Endothelial cell of umbilical vein (primary cell): ENCODE results near the gene RAB14. TPM values are rescaled to one million over a fixed set of nuclear protein-coding genes. Genes with fewer than 3 reads are reported as not detected.

Source experiments
- BruUV-seq: library from RNA; stranded (reverse); fragments of 400-500 nt; replicated peaks from 2 replicates; lab custom pipeline; 2021; lab: Mats Ljungman, UMichigan
- CTCF ChIA-PET: fragments of 300-600, 350-600 bp; sonication (Branson Sonifier 250); formaldehyde crosslinking; loops from one replicate; lab custom pipeline; 2021; ENCODE audit warnings: antibody characterized with exemption, inconsistent platforms; lab: Charles Lee
- POLR2A ChIA-PET: fragments of 300-600, 350-600 bp; sonication (Branson Sonifier 250); formaldehyde crosslinking; loops from one replicate; lab custom pipeline; 2021; ENCODE audit warnings: antibody characterized with exemption, inconsistent platforms; lab: Charles Lee
- DNase-seq: peaks from one replicate; pipeline ENCODE4 v3.0.0-alpha.2; 2011; ENCODE audit warnings: low read depth, low spot score
- FAIRE-seq: peaks from 2 replicates; lab custom pipeline; 2011; peaks lifted over from hg19 to GRCh38; lab: Jason Lieb, UNC
- H2AFZ ChIP-seq: 2 replicates; pipeline ENCODE4 v1.6.0; 2012; ENCODE audit warnings: low read depth, low read length, control low read depth, inconsistent platforms
- H3K27ac ChIP-seq: 2 replicates; pipeline ENCODE4 v1.5.1; 2011; ENCODE audit warnings: low read depth, mild to moderate bottlenecking, control low read depth, low read length, moderate library complexity; ENCODE audit not compliant: insufficient read depth
- H3K27me3 ChIP-seq, 2 experiments: 2 replicates each; pipeline versions ENCODE4 v1.6.0 to v1.6.1; 2011; ENCODE audit warnings: low read length in 2 of 2, mixed read lengths in 1 of 2; ENCODE audit not compliant: control insufficient read depth in 2 of 2, insufficient read depth in 2 of 2
- H3K36me3 ChIP-seq, 2 experiments: 2 replicates in 1 of 2; 3 replicates in 1 of 2; pipeline ENCODE4 v1.5.1; 2011; ENCODE audit warnings: low read length in 2 of 2, mild to moderate bottlenecking in 1 of 2, moderate library complexity in 1 of 2; ENCODE audit not compliant: control insufficient read depth in 2 of 2, insufficient read depth in 2 of 2; ENCODE audit errors: extremely low read depth in 1 of 2
- H3K4me1 ChIP-seq: 3 replicates; pipeline ENCODE4 v1.5.1; 2011; ENCODE audit warnings: mild to moderate bottlenecking, low read length; ENCODE audit not compliant: control insufficient read depth, insufficient read depth; ENCODE audit errors: extremely low read depth
- H3K4me2 ChIP-seq: 2 replicates; pipeline ENCODE4 v1.6.1; 2011; ENCODE audit warnings: low read length, control low read depth, mixed read lengths; ENCODE audit not compliant: insufficient read depth
- H3K4me3 ChIP-seq, 3 experiments: fragments of 200-600 bp in 1 of 3; sonication (generic), shearing (Covaris generic) in 1 of 3; replicated peaks in 1 of 3; 2 replicates each; pipeline ENCODE4 v1.5.1; 2011 to 2016; ENCODE audit warnings: control low read depth in 3 of 3, low read length in 3 of 3, mild to moderate bottlenecking in 2 of 3, inconsistent platforms in 1 of 3, low read depth in 1 of 3, moderate library complexity in 1 of 3; ENCODE audit not compliant: insufficient read depth in 1 of 3
- H3K79me2 ChIP-seq: 2 replicates; pipeline ENCODE4 v1.6.0; 2012; ENCODE audit warnings: low read length, inconsistent platforms; ENCODE audit not compliant: control insufficient read depth, insufficient read depth
- H3K9ac ChIP-seq: replicated peaks from 2 replicates; pipeline ENCODE3; 2011; ENCODE audit warnings: low read length, control low read depth; ENCODE audit not compliant: insufficient read depth; ENCODE audit errors: extremely low read depth
- H3K9me1 ChIP-seq: replicated peaks from 3 replicates; pipeline ENCODE4 v1.6.0; 2011; ENCODE audit warnings: mild to moderate bottlenecking, low read length; ENCODE audit not compliant: control insufficient read depth, insufficient read depth; ENCODE audit errors: extremely low read depth
- H3K9me3 ChIP-seq: replicated peaks from 2 replicates; pipeline ENCODE4 v1.5.1; 2012; ENCODE audit warnings: low read length, inconsistent platforms; ENCODE audit not compliant: control insufficient read depth, insufficient read depth
- H4K20me1 ChIP-seq: replicated peaks from 2 replicates; pipeline ENCODE3; 2011; ENCODE audit warnings: mild to moderate bottlenecking, low read length; ENCODE audit not compliant: control insufficient read depth, insufficient read depth; ENCODE audit errors: extremely low read depth
- CTCF ChIP-seq, 2 donors: IDR thresholded peaks; 1 replicate in 1 of 2; 2 replicates in 1 of 2; pipeline ENCODE4 v1.5.1; 2011; ENCODE audit warnings: low read length in 2 of 2, mild to moderate bottlenecking in 2 of 2, moderate library complexity in 2 of 2, control low read depth in 1 of 2, inconsistent platforms in 1 of 2, low read depth in 1 of 2; ENCODE audit not compliant: insufficient read depth in 1 of 2; ENCODE audit errors: extremely low read depth in 1 of 2
- EZH2 ChIP-seq: IDR thresholded peaks from 2 replicates; pipeline ENCODE4 v1.6.1; 2012; ENCODE audit warnings: borderline replicate concordance, low read depth, mild to moderate bottlenecking, moderate library complexity, low read length, inconsistent platforms; ENCODE audit not compliant: severe bottlenecking
- FOS ChIP-seq: IDR thresholded peaks from 2 replicates; pipeline ENCODE4 v1.6.1; 2011; ENCODE audit warnings: mild to moderate bottlenecking, low read length, moderate library complexity, borderline replicate concordance; ENCODE audit not compliant: insufficient read depth
- GATA2 ChIP-seq: IDR thresholded peaks from 2 replicates; pipeline ENCODE4 v1.7.0; 2011; ENCODE audit warnings: low read depth, mild to moderate bottlenecking, moderate library complexity, mixed read lengths, low read length; ENCODE audit not compliant: insufficient read length, insufficient read depth
- JUN ChIP-seq: IDR thresholded peaks from 2 replicates; pipeline ENCODE4 v1.6.1; 2011; ENCODE audit warnings: borderline replicate concordance, low read depth; ENCODE audit not compliant: insufficient read length, insufficient read depth
- MYC ChIP-seq: IDR thresholded peaks from one replicate; pipeline ENCODE4 v1.6.1; 2011; ENCODE audit warnings: mild to moderate bottlenecking, low read depth, low read length
- POLR2A ChIP-seq: IDR thresholded peaks from 2 replicates; pipeline ENCODE4 v1.6.1; 2012; ENCODE audit warnings: low read depth, mild to moderate bottlenecking, control low read depth, low read length
- POLR2AphosphoS5 ChIP-seq: IDR thresholded peaks from 2 replicates; pipeline ENCODE4 v1.6.1; 2012; ENCODE audit warnings: low read depth, mild to moderate bottlenecking, control low read depth, low read length, moderate library complexity; ENCODE audit not compliant: insufficient read depth
- dilution Hi-C: fragments of 300-500 bp; cut with MboI; formaldehyde crosslinking; loops from one replicate; pipeline ENCODE4 v1.15.0; 2019; ENCODE audit warnings: low sequenced_read_pairs; ENCODE audit not compliant: extremely low pct_ligation_motif_present
- intact Hi-C: fragments of 100-400 bp; cut with micrococcal nuclease; formaldehyde crosslinking; loops from one replicate; pipeline ENCODE4 v1.10.0; 2022
- polyA plus RNA-seq, 4 experiments: library from polyadenylated mRNA; depleted of rRNA in 3 of 4; stranded (reverse) in 3 of 4; unstranded in 1 of 4; fragments of >200 nt; gene quantifications; 2 replicates each; pipeline versions ENCODE4 v1.2.1 to v1.2.3, GENCODE V29; 2011 to 2012; ENCODE audit warnings: missing spikeins in 1 of 4
- total RNA-seq: library from RNA; stranded (reverse); gene quantifications from 2 replicates; pipeline ENCODE4 v1.2.3, GENCODE V29; 2021

RAB14 gene
- total and polyA plus RNA-seq, 2 donors (not counting 3 experiments of a cell fraction or from before 2014, with no cell fraction given): 18.9 to 79.3 TPM

- no peaks in the 10 kb centered on the region for H3K4me1 ChIP-seq
- no peak for TF ChIP-seq FOS
- CTCF ChIA-PET: no interaction called here
- H3K9me3 ChIP-seq: no peaks in the 10 kb centered on the region
- POLR2A ChIA-PET: no interaction called here
- peaks cover 84% of the 10 kb centered on the region for H3K79me2 ChIP-seq
- no peak overlapping the region for H2AFZ ChIP-seq
- DNase-seq (no peak), FAIRE-seq (no peak)
- no TSS peak for BruUV-seq
- no peaks in the 10 kb centered on the region for H3K27me3 ChIP-seq
- H3K4me2 ChIP-seq: no peak overlapping the region
- no peak overlapping the region for H3K9ac ChIP-seq
- H3K36me3 ChIP-seq: peaks cover 0 to 7% of the 10 kb centered on the region in 2 experiments
- H4K20me1 ChIP-seq: peaks cover 12% of the 10 kb centered on the region
- H3K4me3 ChIP-seq: no peak overlapping the region
- intact Hi-C loops: loop anchor here (2.0 kb wide), 1 partner anchor 13 kb away; the partner anchor contains the start of gene RAB14
- peaks cover 3% of the 10 kb centered on the region for H3K9me1 ChIP-seq
- H3K27ac ChIP-seq: no peak overlapping the region
- dilution Hi-C loops: no loop called here
These were observed 13.9 kb downstream of the RAB14 start for GRCh38 chr9:121187636-121188305.

- Histone ChIP-seq H4K20me1 (peaks cover 10% of the 10 kb centered on the region), H3K36me3 (peaks cover 2 to 17% of the 10 kb centered on the region in 2 experiments), H3K9me1 (peaks cover under 1% of the 10 kb centered on the region), H2AFZ (no peak overlapping the region), H3K4me3 (no peak overlapping the region), H3K9ac (no peak overlapping the region), H3K4me1 (no peaks in the 10 kb centered on the region), H3K27me3 (no peaks in the 10 kb centered on the region), H3K4me2 (no peak overlapping the region), H3K9me3 (no peaks in the 10 kb centered on the region), H3K27ac (no peak overlapping the region), H3K79me2 (peaks cover 74% of the 10 kb centered on the region)
- FAIRE-seq (no peak), DNase-seq (no peak)
- dilution Hi-C loops: no loop called here
- ChIA-PET POLR2A (no interaction called here), CTCF (interaction anchor here (1.2 to 1.9 kb wide), 5 partner anchors 13 to 20 kb away, joined by 4 to 8 read pairs (median 5); no protein-coding TSS in a partner anchor)
- BruUV-seq: no TSS peak
- TF ChIP-seq CTCF (IDR thresholded peaks at IDR 0.05; ENCODE audit: extremely low read depth in 1 of 2, insufficient read depth in 1 of 2, low read depth in 1 of 2, low read length in 2 of 2) (no peak), POLR2A (no peak), EZH2 (no peak), FOS (no peak), POLR2AphosphoS5 (no peak), JUN (no peak), GATA2 (no peak), MYC (no peak)
- intact Hi-C loops: loop anchor here (2.0 kb wide), 1 partner anchor 15 kb away; the partner anchor contains the start of gene RAB14
These were observed 15.8 kb downstream of the RAB14 start for GRCh38 chr9:121185774-121186403.
